GM12878 (cell line): ENCODE results near the gene CSMD2.

ENCODE experiments used
- CEBPB ChIP-seq, 2 experiments: fragments of 150-350 bp in 1 of 2; IDR thresholded peaks; 2 replicates each; pipeline ENCODE4 v1.6.1; 2012 to 2014; ENCODE audit warnings: low read depth in 2 of 2, low read length in 2 of 2, borderline replicate concordance in 1 of 2, inconsistent platforms in 1 of 2
- CTCF ChIP-seq, 3 experiments: IDR thresholded peaks in 2 of 3; conservative IDR thresholded peaks in 1 of 3; 2 replicates each; pipeline ENCODE4 v1.5.1; 2011; ENCODE audit warnings: low read depth in 3 of 3, low read length in 3 of 3, mild to moderate bottlenecking in 3 of 3, control low read depth in 2 of 3, moderate library complexity in 2 of 3, inconsistent platforms in 1 of 3, mixed read lengths in 1 of 3; ENCODE audit not compliant: control insufficient read depth in 2 of 3, insufficient read depth in 1 of 3; ENCODE audit errors: extremely low read depth in 1 of 3
- POLR2A ChIP-seq: IDR thresholded peaks from 2 replicates; pipeline ENCODE4 v1.6.1; 2011; ENCODE audit warnings: low read depth, mild to moderate bottlenecking, low read length
- SP1 ChIP-seq: IDR thresholded peaks from one replicate; pipeline ENCODE4 v1.6.1; 2011; ENCODE audit warnings: low read depth, low read length
- ZNF274 ChIP-seq: IDR thresholded peaks from one replicate; pipeline ENCODE4 v1.8.0; 2011; ENCODE audit not compliant: insufficient read length, insufficient read depth

- TF ChIP-seq CEBPB (IDR thresholded peaks at IDR 0.05; ENCODE audit: borderline replicate concordance in 1 of 2, low read depth in 2 of 2, low read length in 2 of 2) (no peak), SP1 (no peak), CTCF (IDR thresholded peaks at IDR 0.05 in 2 of 3, conservative IDR thresholded peaks at IDR 0.05 in 1 of 3; ENCODE audit: control insufficient read depth in 2 of 3, extremely low read depth in 1 of 3, insufficient read depth in 1 of 3, low read depth in 3 of 3, low read length in 3 of 3) (no peak), ZNF274 (no peak), POLR2A (no peak)
Measured at GRCh38 chr1:33637846-33638440, 527.1 kb downstream of the CSMD2 start.
